B cell (primary cell): ENCODE data around the gene ADGRD1. TPM values are rescaled to one million over a fixed set of nuclear protein-coding genes. Genes with fewer than 3 reads are reported as not detected.

Source experiments
- ATAC-seq: fragments of 200-7000 bp; cut with Tn5 transposase; one replicate; pipeline ENCODE4 v1.10.0; 2021; ENCODE audit warnings: low read depth, mild to moderate bottlenecking, moderate number of reproducible peaks, moderate library complexity
- CTCF ChIA-PET: fragments of 350-600 bp; sonication (Branson Sonifier 250); formaldehyde crosslinking; loops from one replicate; lab custom pipeline; 2021; ENCODE audit warnings: antibody characterized with exemption, inconsistent platforms; lab: Charles Lee
- POLR2A ChIA-PET: fragments of 350-600 bp; sonication (Branson Sonifier 250); formaldehyde crosslinking; loops from one replicate; lab custom pipeline; 2021; ENCODE audit warnings: antibody characterized with exemption; lab: Charles Lee
- DNase-seq: peaks from one replicate; pipeline ENCODE4 v3.0.0; 2013
- H2AFZ ChIP-seq: 2 replicates; pipeline ENCODE4 v1.6.1; 2012; ENCODE audit warnings: mild to moderate bottlenecking, low read depth, low read length; ENCODE audit not compliant: insufficient read depth, poor library complexity, severe bottlenecking
- H3K27ac ChIP-seq, 2 donors: 1 replicate in 1 of 2; 2 replicates in 1 of 2; pipeline ENCODE4 v1.5.1; 2012 to 2013; ENCODE audit warnings: low read length in 2 of 2, mild to moderate bottlenecking in 2 of 2, moderate library complexity in 1 of 2
- H3K27me3 ChIP-seq, 4 experiments: fragments of 200-600 bp in 1 of 4; sonication (generic) in 1 of 4; replicated peaks in 1 of 4; 1 replicate in 2 of 4; 2 replicates in 2 of 4; pipeline versions ENCODE4 v1.6.1 to v1.7.0; 2013 to 2016; ENCODE audit warnings: low read length in 3 of 4, mild to moderate bottlenecking in 2 of 4, mixed read lengths in 1 of 4, moderate library complexity in 1 of 4; ENCODE audit not compliant: insufficient read depth in 4 of 4, control insufficient read depth in 3 of 4; ENCODE audit errors: control extremely low read depth in 1 of 4
- H3K36me3 ChIP-seq, 2 experiments: replicated peaks in 1 of 2; 1 replicate in 1 of 2; 2 replicates in 1 of 2; pipeline versions ENCODE4 v1.6.1 to v1.7.1; 2013; ENCODE audit warnings: low read length in 1 of 2; ENCODE audit not compliant: insufficient read depth in 2 of 2, control insufficient read depth in 1 of 2; ENCODE audit errors: control extremely low read depth in 1 of 2, extremely low read depth in 1 of 2
- H3K4me1 ChIP-seq, 2 donors: fragments of 200-600 bp in 1 of 2; sonication (generic) in 1 of 2; 1 replicate in 1 of 2; 2 replicates in 1 of 2; pipeline versions ENCODE4 v1.5.1 to v1.6.1; 2013 to 2017; ENCODE audit warnings: low read length in 2 of 2; ENCODE audit not compliant: control insufficient read depth in 2 of 2, insufficient read depth in 2 of 2
- H3K4me2 ChIP-seq: replicated peaks from 2 replicates; pipeline ENCODE3; 2012; ENCODE audit warnings: mild to moderate bottlenecking, low read depth, low read length; ENCODE audit not compliant: poor library complexity, severe bottlenecking
- H3K4me3 ChIP-seq, 5 experiments: fragments of 200-600 bp in 1 of 5; sonication (generic) in 1 of 5; 1 replicate in 3 of 5; 2 replicates in 2 of 5; pipeline versions ENCODE4 v1.5.1 to v1.7.0; 2011 to 2016; ENCODE audit warnings: low read length in 4 of 5, mild to moderate bottlenecking in 4 of 5, low read depth in 2 of 5, control low read depth in 1 of 5, moderate library complexity in 1 of 5; ENCODE audit not compliant: insufficient read depth in 1 of 5; ENCODE audit errors: control extremely low read depth in 1 of 5, extremely low read depth in 1 of 5
- H3K79me2 ChIP-seq: fragments of 200-600 bp; sonication (generic); one replicate; pipeline ENCODE4 v1.6.0; 2016; ENCODE audit warnings: low read length; ENCODE audit not compliant: control insufficient read depth, insufficient read depth
- H3K9ac ChIP-seq: fragments of 200-600 bp; sonication (generic); 2 replicates; pipeline ENCODE4 v1.6.1; 2017; ENCODE audit warnings: mild to moderate bottlenecking, low read length, moderate library complexity
- H3K9me3 ChIP-seq, 3 donors: one replicate each; pipeline versions ENCODE4 v1.6.1 to v1.7.1; 2013; ENCODE audit warnings: low read length in 2 of 3; ENCODE audit not compliant: control insufficient read depth in 2 of 3, insufficient read depth in 1 of 3; ENCODE audit errors: control extremely low read depth in 1 of 3
- H4K20me1 ChIP-seq: 2 replicates; pipeline ENCODE4 v1.6.0; 2012; ENCODE audit warnings: mild to moderate bottlenecking, low read length; ENCODE audit not compliant: insufficient read depth, control insufficient read depth, poor library complexity, severe bottlenecking
- H3K27ac Mint-ChIP-seq: one replicate; pipeline ENCODE4 v1.8.0; 2021; ENCODE audit warnings: mixed read lengths
- H3K27me3 Mint-ChIP-seq: one replicate; pipeline ENCODE4 v1.8.0; 2021; ENCODE audit warnings: mixed read lengths
- H3K4me1 Mint-ChIP-seq: one replicate; pipeline ENCODE4 v1.8.0; 2021; ENCODE audit warnings: mixed read lengths
- H3K4me3 Mint-ChIP-seq: one replicate; pipeline ENCODE4 v1.8.0; 2021; ENCODE audit warnings: mixed read lengths
- H3K9me3 Mint-ChIP-seq: one replicate; pipeline ENCODE4 v1.8.0; 2022; ENCODE audit warnings: mixed read lengths; ENCODE audit not compliant: insufficient read depth
- EZH2 ChIP-seq: IDR thresholded peaks from 2 replicates; pipeline ENCODE4 v1.6.1; 2012; ENCODE audit warnings: borderline replicate concordance, low read depth, mild to moderate bottlenecking, moderate library complexity, low read length; ENCODE audit not compliant: insufficient read depth, poor library complexity, severe bottlenecking
- WGBS: methylation state at CpG from one replicate; pipeline ENCODE4 v1.1.5; 2013; ENCODE audit warnings: missing lambda C conversion rate; ENCODE audit not compliant: insufficient coverage; 5-methylcytosine and 5-hydroxymethylcytosine counted together
- intact Hi-C: fragments of 100-400 bp; cut with micrococcal nuclease; formaldehyde crosslinking; loops from one replicate; pipeline ENCODE4 v1.10.0; 2022
- polyA plus RNA-seq: library from polyadenylated mRNA; depleted of rRNA; stranded (reverse); fragments of >200 nt; gene quantifications from 2 replicates; pipeline ENCODE4 v1.2.3, GENCODE V29; 2012
- total RNA-seq, 2 donors: library from RNA; stranded (reverse); fragments of 120-200 nt in 1 of 2; gene quantifications; 1 replicate in 1 of 2; 2 replicates in 1 of 2; pipeline versions ENCODE4 v1.2.3 to v1.2.4, GENCODE V29; 2013 to 2022
- TF ChIP-seq, protein P1 (sequence below): fragments of 200-600 bp; IDR thresholded peaks from one replicate; pipeline ENCODE4 v1.8.0; 2022; ENCODE audit warnings: antibody characterized with exemption, mild to moderate bottlenecking

Gene ADGRD1
- total and polyA plus RNA-seq, 2 donors (not counting 1 experiment from before 2014, with no cell fraction given): 1.1 to 2.2 TPM

- ChIA-PET CTCF (no interaction called here), POLR2A (no interaction called here)
- WGBS: 89% methylated on average over 3 of the region's 5 CpGs
- Histone ChIP-seq H3K4me3 (no peak overlapping the region), H4K20me1 (no peaks in the 10 kb centered on the region), H3K27ac (no peak overlapping the region), H3K27me3 (peaks cover 0 to 6% (median 0%) of the 10 kb centered on the region in 4 experiments), H3K4me1 (peaks cover 0 to 6% of the 10 kb centered on the region in 2 donors), H3K9ac (no peak overlapping the region), H3K36me3 (no peaks in the 10 kb centered on the region), H3K4me2 (no peak overlapping the region), H3K9me3 (peaks cover 0 to 9% (median 0%) of the 10 kb centered on the region in 3 donors), H2AFZ (no peak overlapping the region), H3K79me2 (no peaks in the 10 kb centered on the region)
- H3K27me3 Mint-ChIP-seq: peaks cover 3% of the 10 kb centered on the region
- no peak for ATAC-seq
- H3K4me1 Mint-ChIP-seq: peaks cover 6% of the 10 kb centered on the region
- no peak for TF ChIP-seq EZH2
- TF ChIP-seq, protein P1, sequence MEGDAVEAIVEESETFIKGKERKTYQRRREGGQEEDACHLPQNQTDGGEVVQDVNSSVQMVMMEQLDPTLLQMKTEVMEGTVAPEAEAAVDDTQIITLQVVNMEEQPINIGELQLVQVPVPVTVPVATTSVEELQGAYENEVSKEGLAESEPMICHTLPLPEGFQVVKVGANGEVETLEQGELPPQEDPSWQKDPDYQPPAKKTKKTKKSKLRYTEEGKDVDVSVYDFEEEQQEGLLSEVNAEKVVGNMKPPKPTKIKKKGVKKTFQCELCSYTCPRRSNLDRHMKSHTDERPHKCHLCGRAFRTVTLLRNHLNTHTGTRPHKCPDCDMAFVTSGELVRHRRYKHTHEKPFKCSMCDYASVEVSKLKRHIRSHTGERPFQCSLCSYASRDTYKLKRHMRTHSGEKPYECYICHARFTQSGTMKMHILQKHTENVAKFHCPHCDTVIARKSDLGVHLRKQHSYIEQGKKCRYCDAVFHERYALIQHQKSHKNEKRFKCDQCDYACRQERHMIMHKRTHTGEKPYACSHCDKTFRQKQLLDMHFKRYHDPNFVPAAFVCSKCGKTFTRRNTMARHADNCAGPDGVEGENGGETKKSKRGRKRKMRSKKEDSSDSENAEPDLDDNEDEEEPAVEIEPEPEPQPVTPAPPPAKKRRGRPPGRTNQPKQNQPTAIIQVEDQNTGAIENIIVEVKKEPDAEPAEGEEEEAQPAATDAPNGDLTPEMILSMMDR: no peak
- no peak overlapping the region for H3K27ac Mint-ChIP-seq
- no peak overlapping the region for H3K4me3 Mint-ChIP-seq
- H3K9me3 Mint-ChIP-seq: no peaks in the 10 kb centered on the region
- DNase-seq: no peak
- intact Hi-C loops: no loop called here
Measured at GRCh38 chr12:130992979-130993538, 39.4 kb downstream of the ADGRD1 start.

GRCh38 chr12:130993759-130994670 is 40.3 kb downstream of the ADGRD1 start:
- POLR2A ChIA-PET: no interaction called here
- H3K27ac Mint-ChIP-seq: no peak overlapping the region

More at GRCh38 chr12:130993759-130994670, 40.3 kb downstream of the ADGRD1 start:
- intact Hi-C loops: no loop called here
- 94% methylated on average over 27 of the region's 32 CpGs for WGBS
- no peak overlapping the region for H3K4me2 ChIP-seq
- H3K27ac ChIP-seq: no peak overlapping the region
- no peak for ATAC-seq
- H4K20me1 ChIP-seq: no peaks in the 10 kb centered on the region
- no peak overlapping the region for H3K4me3 ChIP-seq
- TF ChIP-seq EZH2: no peak
- TF ChIP-seq, protein P1: no peak
- peaks cover 0 to 12% (median 0%) of the 10 kb centered on the region in 3 donors for H3K9me3 ChIP-seq
- H3K36me3 ChIP-seq: no peaks in the 10 kb centered on the region
- peaks cover 0 to 6% of the 10 kb centered on the region in 2 donors for H3K4me1 ChIP-seq
- DNase-seq: no peak
- no peak overlapping the region for H3K4me3 Mint-ChIP-seq
- H3K9ac ChIP-seq: no peak overlapping the region
- H3K79me2 ChIP-seq: no peaks in the 10 kb centered on the region
- CTCF ChIA-PET: no interaction called here
- H3K27me3 ChIP-seq: peaks cover 0 to 6% (median 0%) of the 10 kb centered on the region in 4 experiments
- no peak overlapping the region for H2AFZ ChIP-seq
- H3K9me3 Mint-ChIP-seq: no peaks in the 10 kb centered on the region
- H3K4me1 Mint-ChIP-seq: peaks cover 6% of the 10 kb centered on the region
- H3K27me3 Mint-ChIP-seq: peaks cover 3% of the 10 kb centered on the region
